GM18502 (cell line): ENCODE data around the gene CCDC91.
A peak's percentile ranks its signal among the peaks of the same experiment; 100 is the strongest.
"Not testable (repeated sequence)": the region's sequence is repeated elsewhere in the genome, so short reads cannot be mapped to it uniquely, and the experiment has no call there.

ENCODE experiments used
- ATAC-seq: cut with Tn5 transposase; IDR thresholded peaks from one replicate; pipeline ENCODE4 v1.9.1; 2021; ENCODE audit warnings: mild to moderate bottlenecking; ENCODE audit not compliant: unreplicated experiment, poor library complexity

The CCDC91 gene

GRCh38 chr12:28178775-28179174 lies 11.5 kb upstream of the CCDC91 start:
- ATAC-seq: no peak

GRCh38 chr12:28180786-28181185 lies 9.5 kb upstream of the CCDC91 start:
- ATAC-seq: no peak

GRCh38 chr12:28184375-28184774 lies 5.9 kb upstream of the CCDC91 start:
- no peak for ATAC-seq

- no peak for ATAC-seq
Observed at GRCh38 chr12:28186500-28186899, 3.8 kb upstream of the CCDC91 start.

- ATAC-seq: no peak
Observed at GRCh38 chr12:28189784-28190320, 404 bp upstream of the CCDC91 start.

GRCh38 chr12:28191051-28192048 lies 1.1 kb downstream of the CCDC91 start:
- peak; percentile 9 for ATAC-seq

- ATAC-seq: no peak
Observed at GRCh38 chr12:28192125-28192524, 1.9 kb downstream of the CCDC91 start.

- not testable (repeated sequence) for ATAC-seq
Observed at GRCh38 chr12:28194621-28195020, 4.4 kb downstream of the CCDC91 start.

GRCh38 chr12:28201136-28201535 lies 10.9 kb downstream of the CCDC91 start:
- ATAC-seq: not testable (repeated sequence)

GRCh38 chr12:28202374-28203130 lies 12.3 kb downstream of the CCDC91 start:
- no peak for ATAC-seq

GRCh38 chr12:28209782-28210181 lies 19.5 kb downstream of the CCDC91 start:
- no peak for ATAC-seq

- no peak for ATAC-seq
Observed at GRCh38 chr12:28212182-28212581, 21.9 kb downstream of the CCDC91 start.

- no peak for ATAC-seq
Observed at GRCh38 chr12:28215021-28215420, 24.8 kb downstream of the CCDC91 start.

GRCh38 chr12:28216016-28216415 lies 25.8 kb downstream of the CCDC91 start:
- no peak for ATAC-seq

GRCh38 chr12:28217805-28218204 lies 27.5 kb downstream of the CCDC91 start:
- peak; percentile 55 for ATAC-seq

- ATAC-seq: no peak
Observed at GRCh38 chr12:28218875-28219274, 28.6 kb downstream of the CCDC91 start.

GRCh38 chr12:28219827-28220226 lies 29.6 kb downstream of the CCDC91 start:
- no peak for ATAC-seq

GRCh38 chr12:28222081-28222700 lies 31.9 kb downstream of the CCDC91 start:
- no peak for ATAC-seq

GRCh38 chr12:28223025-28223554 lies 32.8 kb downstream of the CCDC91 start:
- peak; percentile 93 for ATAC-seq

- ATAC-seq: peak; percentile 34
Observed at GRCh38 chr12:28223858-28224257, 33.6 kb downstream of the CCDC91 start.
